Tibial nerve (tissue), 4 donors: ENCODE data around the gene AVL9.
"Not testable (repeated sequence)": the region's sequence is repeated elsewhere in the genome, so short reads cannot be mapped to it uniquely, and the experiment has no call there.

Experiments
- CTCF ChIP-seq, 5 experiments: fragments of 200-600 bp in 3 of 5; fragments of 450-650 bp in 2 of 5; sonication (generic) in 3 of 5; IDR thresholded peaks; one replicate each; pipeline ENCODE4 v1.5.1; 2016 to 2019; ENCODE audit warnings: antibody characterized with exemption in 5 of 5, mild to moderate bottlenecking in 3 of 5, moderate library complexity in 2 of 5
- EP300 ChIP-seq, 2 donors: sonication (generic); formaldehyde crosslinking; IDR thresholded peaks; one replicate each; pipeline ENCODE4 v1.6.1; 2017; ENCODE audit warnings: antibody characterized with exemption in 2 of 2, mild to moderate bottlenecking in 1 of 2
- POLR2A ChIP-seq, 2 donors: fragments of 450-650 bp; IDR thresholded peaks; one replicate each; pipeline ENCODE4 v1.6.1; 2017; ENCODE audit warnings: antibody characterized with exemption in 2 of 2, mild to moderate bottlenecking in 2 of 2, moderate library complexity in 2 of 2

GRCh38 chr7:32619416-32619815, 124.1 kb downstream of the AVL9 start:
- TF ChIP-seq CTCF, POLR2A, EP300 (IDR thresholded peaks at IDR 0.05): not testable (repeated sequence)
